ENCODE data around the gene ANO4.

The ANO4 gene

DNA sequence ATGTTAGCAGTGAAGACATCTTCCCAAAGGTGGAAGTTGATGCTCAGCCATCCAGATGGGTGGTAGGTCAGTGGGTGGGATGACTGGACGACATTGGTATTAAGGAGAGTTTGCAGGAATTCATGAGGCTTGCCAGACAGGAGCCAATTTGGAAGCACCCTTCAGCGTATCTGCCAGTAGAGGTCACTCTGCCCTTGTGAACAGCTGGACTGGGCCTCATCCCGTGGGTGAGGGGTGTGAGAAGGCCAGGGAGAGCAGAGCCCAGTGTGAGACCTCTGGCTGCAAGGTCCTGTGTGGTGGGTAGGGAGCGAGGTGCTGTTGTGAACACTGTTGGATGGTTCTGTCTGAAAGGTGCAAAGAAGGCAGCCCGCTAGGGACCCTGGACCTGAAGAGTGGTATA, 377.7 kb downstream of the ANO4 start:
- H3K4me3 ChIP-seq (ENCODE audit: low read depth, low read length): no peak overlapping the region
- TF ChIP-seq, protein P1, sequence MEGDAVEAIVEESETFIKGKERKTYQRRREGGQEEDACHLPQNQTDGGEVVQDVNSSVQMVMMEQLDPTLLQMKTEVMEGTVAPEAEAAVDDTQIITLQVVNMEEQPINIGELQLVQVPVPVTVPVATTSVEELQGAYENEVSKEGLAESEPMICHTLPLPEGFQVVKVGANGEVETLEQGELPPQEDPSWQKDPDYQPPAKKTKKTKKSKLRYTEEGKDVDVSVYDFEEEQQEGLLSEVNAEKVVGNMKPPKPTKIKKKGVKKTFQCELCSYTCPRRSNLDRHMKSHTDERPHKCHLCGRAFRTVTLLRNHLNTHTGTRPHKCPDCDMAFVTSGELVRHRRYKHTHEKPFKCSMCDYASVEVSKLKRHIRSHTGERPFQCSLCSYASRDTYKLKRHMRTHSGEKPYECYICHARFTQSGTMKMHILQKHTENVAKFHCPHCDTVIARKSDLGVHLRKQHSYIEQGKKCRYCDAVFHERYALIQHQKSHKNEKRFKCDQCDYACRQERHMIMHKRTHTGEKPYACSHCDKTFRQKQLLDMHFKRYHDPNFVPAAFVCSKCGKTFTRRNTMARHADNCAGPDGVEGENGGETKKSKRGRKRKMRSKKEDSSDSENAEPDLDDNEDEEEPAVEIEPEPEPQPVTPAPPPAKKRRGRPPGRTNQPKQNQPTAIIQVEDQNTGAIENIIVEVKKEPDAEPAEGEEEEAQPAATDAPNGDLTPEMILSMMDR (IDR thresholded peaks at IDR 0.05; ENCODE audit: low read depth, low read length, missing control alignments): no peak
- DNase-seq (ENCODE audit: low read depth): no peak

DNA sequence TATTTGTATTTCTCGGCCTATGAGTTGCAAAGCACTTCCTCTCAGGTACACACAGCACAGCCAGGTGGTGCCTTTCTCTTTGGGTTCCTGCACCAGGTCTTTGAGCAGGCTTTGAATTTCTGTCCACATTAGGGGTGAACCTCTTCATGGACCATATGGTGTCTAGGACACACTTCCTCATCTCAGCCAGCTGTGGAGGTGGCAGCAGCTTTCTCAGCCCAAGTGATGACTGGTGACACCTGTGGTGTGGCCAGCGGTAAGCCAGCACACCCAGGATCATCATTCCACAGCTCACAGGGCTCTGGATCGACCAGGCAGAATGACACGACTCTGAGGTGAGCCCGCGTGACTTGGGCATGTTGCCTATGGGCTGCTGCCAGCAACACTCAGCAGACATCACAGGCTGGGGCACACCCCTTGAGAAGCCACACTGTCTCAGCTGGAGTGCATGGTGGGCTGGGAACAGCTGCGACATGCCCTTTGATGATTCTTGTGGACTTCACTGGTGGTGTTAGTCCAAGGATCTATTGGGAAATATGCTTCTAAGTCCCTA, 378.7 kb downstream of the ANO4 start:
- no peak overlapping the region for H3K4me3 ChIP-seq (ENCODE audit: low read depth, low read length)
- DNase-seq (ENCODE audit: low read depth): no peak
- TF ChIP-seq, protein P1 (IDR thresholded peaks at IDR 0.05; ENCODE audit: low read depth, low read length, missing control alignments): no peak

DNA sequence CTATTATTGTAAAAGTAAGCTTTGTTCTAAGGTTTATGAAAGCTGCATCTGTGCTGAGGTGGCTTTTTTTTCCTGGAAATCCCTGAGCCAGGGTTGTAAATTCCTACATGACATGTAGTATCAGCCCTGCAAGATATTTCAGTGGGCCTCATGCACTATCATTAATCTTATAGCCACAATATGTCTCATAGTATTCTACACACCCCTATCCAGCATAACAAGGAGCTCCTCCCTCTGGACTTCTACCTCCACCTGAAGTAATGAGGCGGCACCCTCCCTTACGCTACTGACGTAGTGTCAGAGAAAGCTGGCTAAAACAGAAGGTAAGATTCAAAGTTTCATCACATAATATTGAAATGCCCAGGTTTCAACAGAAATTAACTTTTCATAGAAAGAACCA, 380.0 kb downstream of the ANO4 start:
- TF ChIP-seq, protein P1 (IDR thresholded peaks at IDR 0.05; ENCODE audit: low read depth, low read length, missing control alignments): no peak
- DNase-seq (ENCODE audit: low read depth): no peak
- H3K4me3 ChIP-seq (ENCODE audit: low read depth, low read length): no peak overlapping the region
